Cerebellar nuclear complex (tissue), 1 donor: ENCODE data around the gene TGFBRAP1.

ENCODE experiments used
- DNase-seq, 2 experiments: peaks; one replicate each; lab custom pipeline; 2025; lab: John Stamatoyannopoulos, UW

TGFBRAP1 gene, protein sequence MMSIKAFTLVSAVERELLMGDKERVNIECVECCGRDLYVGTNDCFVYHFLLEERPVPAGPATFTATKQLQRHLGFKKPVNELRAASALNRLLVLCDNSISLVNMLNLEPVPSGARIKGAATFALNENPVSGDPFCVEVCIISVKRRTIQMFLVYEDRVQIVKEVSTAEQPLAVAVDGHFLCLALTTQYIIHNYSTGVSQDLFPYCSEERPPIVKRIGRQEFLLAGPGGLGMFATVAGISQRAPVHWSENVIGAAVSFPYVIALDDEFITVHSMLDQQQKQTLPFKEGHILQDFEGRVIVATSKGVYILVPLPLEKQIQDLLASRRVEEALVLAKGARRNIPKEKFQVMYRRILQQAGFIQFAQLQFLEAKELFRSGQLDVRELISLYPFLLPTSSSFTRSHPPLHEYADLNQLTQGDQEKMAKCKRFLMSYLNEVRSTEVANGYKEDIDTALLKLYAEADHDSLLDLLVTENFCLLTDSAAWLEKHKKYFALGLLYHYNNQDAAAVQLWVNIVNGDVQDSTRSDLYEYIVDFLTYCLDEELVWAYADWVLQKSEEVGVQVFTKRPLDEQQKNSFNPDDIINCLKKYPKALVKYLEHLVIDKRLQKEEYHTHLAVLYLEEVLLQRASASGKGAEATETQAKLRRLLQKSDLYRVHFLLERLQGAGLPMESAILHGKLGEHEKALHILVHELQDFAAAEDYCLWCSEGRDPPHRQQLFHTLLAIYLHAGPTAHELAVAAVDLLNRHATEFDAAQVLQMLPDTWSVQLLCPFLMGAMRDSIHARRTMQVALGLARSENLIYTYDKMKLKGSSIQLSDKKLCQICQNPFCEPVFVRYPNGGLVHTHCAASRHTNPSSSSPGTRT

DNA sequence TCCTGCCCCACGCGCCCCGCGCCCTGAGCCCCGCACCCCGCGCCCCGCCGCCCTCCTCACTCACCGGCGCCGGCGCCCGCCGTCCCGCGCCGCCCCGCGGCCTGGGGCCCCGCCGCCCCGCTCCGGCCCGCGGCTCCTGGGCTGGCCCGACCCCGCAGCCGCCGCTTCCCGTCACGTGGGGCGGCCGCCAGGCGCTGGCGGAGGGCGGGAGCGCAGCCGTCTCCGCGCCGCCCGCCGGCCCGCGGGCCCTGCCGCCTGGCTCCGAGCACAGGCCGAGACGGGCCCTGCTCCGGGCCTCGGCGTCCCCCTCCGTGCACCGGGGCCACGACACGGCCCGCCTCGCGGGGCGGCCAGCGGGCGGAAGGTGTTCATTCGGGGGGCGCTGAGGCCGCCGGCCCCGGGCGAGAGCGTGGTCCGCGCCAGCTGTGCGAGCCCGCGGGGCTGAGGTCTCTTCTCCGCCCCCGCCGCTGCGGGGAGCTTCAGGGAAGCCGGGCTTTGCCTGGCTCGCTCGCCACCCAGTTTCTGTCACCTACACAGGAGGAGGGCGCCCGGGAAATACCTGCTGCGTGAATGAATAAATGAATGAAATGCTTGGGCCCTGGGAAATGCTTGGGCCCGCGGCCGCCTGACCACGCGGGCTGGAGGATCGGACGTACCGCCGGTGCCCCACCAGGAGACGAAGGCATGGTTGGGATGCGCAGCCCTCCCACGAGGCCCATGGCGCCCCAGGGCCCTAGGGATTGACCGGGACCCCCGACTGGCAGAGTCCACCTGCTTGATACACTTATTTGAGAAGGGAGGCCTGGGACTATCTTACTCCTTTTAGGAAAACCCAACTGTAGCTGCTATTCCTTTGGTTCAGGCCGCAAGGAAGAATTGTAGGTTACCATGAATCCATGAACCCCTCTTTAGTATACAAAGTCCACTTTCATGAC is at the start of gene TGFBRAP1:
TSS of gene TGFBRAP1 (minus strand) at position 175 of the 935 bp plus-strand sequence. CDS start 21,434 bp downstream, outside the sequence.
- no peak for DNase-seq

DNA sequence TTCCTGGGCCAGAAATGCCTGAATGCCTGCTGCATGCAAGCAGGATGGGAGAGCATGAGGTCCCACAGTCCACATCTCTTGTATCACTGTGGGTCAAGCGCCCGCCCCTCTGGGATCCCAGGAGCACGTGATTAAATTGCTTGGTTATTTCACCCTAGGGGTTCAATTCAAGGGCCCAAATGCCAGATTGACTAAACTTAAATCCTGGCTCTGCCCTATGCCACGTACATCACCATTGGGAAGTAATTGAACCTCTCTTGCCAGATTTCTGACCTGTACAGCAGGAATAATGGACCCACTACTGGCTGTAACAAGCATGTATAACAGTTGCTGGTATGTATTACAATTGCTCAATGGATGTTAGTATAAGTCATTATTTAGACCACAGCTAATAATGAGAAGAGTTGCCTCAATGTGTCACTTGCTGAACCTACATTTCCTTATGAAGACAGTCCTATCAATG is 49.4 kb upstream of the TGFBRAP1 start:
- DNase-seq = no peak

DNA sequence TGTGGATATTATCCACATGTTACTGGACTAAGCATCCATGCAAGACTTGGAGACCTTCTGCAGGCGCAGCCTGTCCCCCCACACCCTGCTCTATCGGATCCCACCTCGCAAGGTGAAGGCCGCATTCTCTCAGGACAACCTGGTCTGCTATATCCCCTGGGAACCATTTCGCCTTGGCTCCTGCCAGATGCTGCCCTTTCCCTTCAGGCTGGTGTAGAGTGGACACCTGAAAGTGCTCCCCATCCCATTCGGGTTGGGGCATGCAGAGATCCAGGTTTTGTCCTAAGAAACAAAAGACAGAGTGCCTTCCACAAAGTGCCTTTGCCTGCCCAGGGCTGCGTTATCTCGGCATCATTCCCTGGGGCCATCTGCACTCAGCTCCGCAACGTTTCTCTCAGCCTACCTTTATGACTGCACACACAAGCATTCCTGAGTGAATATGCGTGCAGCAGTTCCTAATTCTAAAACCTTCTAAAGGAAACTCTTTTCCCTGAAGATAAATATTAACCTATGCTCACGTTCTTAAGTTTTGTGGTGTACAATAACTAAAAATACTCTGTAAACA is 48.8 kb upstream of the TGFBRAP1 start:
- DNase-seq = no peak

DNA sequence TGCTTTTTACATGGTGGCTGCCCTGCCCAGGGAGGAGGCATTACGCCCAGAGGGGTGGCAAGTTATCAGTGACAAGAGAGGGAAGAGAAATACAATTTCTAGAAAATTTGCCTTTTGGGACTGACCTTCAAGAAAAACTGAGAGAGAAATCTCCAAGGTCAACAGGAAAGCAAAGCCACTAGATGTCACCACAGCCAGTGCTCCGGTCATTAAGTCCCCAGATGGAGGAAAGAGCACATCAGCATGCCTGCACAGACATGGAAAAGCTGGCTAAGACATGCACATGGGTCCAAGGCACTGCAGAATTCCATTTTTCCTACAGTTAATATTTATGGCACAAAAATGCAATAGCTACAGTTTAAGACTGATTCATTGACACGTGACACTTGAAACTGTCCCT is 48.3 kb upstream of the TGFBRAP1 start:
- DNase-seq = no peak

DNA sequence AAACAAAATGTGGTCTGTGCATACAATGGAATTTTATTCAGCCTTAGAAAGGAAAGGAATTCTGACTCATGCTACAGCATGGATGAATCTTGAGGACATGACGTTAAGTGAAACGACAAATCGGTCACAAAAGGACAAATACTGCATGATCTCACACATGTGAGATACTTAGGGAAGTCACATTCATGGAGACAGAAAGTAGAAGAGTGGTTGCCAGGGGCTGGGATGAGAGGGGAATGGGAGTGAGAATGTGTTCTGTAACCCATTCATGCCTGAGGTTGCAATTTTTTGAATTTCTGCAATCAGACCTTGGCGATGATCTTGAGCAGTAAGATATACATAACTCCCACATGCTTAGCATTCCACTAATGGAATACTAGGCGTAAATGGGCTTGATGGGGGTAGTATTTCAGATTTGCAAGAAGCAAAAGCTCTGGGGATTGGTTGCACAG is 47.3 kb upstream of the TGFBRAP1 start:
- DNase-seq = no peak

DNA sequence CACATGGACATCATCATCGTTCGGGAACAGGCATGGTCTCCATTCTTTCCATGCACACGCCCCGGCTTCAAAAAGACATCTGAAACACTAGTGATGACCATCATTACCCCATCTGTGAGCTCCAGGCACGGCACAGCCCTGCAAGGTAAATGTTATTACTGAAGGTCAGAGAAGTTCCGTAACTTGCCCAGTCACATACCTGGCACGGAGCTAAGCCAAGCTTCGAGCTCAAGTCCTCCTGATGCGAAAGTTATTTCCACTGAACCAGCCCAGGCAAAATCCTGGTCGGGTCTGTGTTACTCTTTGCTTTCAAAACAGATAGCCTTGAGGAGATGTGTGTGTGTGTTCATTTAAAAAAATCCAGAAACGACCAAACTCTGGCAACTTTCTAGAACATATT is 46.5 kb upstream of the TGFBRAP1 start:
- no peak for DNase-seq

DNA sequence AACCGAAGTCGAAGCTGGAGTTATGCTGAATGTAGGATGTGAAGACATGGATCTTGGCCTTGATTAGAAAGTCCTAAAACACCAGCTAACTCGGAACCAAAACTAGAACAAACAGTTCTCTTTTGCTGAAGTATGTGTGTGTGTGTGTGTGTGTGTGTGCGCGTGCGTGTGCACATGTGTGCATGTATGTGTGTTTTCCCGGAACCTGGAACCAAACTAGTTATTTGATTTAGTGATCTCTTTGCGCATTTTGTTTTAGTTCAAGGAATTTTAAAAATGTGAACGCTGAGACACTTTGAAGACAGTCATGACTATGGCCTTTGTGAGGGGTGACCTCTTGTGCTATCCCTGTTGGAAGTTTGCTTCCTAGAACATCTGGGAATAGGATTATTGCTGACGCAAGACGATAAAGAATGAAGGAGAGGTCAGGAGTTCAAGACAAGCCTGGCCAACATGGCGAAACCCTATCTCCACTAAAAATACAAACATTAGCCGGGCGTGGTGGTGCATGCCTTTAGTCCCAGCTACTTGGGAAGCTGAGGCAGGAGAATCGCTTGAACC is 45.5 kb upstream of the TGFBRAP1 start:
- DNase-seq = no peak

DNA sequence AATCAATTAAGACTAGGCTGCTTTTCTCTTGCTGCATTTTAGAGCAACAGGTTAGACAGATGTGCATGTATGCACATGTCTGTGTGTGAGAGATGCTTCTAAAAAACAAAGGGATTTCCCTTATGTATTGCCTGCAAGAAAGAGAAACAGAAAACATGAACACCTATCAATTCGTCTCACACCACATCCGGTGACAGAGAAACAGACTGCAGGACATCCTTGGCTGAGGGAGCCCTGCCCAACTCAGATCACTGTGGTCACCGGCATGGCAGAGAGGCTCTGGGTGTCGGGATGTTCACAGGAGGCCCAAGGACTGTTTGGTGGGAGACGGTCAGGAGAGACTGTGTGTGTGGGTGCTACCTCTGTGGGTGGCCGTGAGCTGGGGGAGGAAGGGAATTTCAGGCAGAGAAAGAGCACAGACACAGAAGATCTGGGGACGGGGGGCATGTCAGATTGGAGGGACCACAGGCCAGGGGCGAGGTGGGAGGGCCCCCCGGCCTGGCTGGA is 44.4 kb upstream of the TGFBRAP1 start:
- no peak for DNase-seq

DNA sequence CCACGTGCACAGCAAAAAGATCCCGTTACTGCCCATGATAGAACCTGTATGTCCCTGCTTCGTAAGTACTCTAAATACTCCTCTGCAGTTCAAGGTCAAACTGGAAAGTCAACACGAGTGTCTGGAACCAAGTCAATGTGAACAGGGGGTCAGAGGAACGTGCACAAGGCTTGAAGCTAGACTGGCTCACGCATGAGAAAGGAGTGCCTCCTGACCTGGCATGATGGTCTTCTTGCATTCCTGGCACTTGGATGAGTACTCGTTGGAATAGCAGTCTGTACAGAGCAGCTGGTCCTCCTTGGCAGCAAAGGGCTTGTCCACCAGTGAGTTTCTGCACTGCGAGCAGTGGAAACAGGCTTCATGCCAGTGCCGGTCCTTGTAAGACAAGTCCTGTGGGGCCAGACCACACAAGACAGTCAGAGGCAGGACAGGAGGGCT is 43.8 kb upstream of the TGFBRAP1 start:
- DNase-seq = peak; percentile 57 to 78

DNA sequence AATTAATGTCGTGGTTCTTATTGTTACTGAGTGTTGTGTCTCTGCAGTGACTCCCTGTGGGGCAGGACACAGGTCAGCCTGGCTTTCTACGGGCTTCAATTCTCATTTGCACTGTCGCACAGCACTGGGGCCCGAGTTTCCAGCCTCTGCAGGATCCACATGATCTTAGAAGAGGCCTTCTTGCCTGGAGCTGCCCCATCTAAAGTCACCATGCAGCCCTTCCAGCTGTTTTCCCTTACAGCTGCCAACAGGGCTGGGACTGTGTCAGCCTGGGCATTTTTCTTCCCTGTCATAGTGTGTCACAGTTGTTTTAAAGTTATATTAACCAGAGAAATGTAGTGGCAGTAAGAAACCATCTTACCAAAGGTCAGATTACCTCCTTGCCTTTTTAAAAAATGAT is 42.3 kb upstream of the TGFBRAP1 start:
- no peak for DNase-seq

DNA sequence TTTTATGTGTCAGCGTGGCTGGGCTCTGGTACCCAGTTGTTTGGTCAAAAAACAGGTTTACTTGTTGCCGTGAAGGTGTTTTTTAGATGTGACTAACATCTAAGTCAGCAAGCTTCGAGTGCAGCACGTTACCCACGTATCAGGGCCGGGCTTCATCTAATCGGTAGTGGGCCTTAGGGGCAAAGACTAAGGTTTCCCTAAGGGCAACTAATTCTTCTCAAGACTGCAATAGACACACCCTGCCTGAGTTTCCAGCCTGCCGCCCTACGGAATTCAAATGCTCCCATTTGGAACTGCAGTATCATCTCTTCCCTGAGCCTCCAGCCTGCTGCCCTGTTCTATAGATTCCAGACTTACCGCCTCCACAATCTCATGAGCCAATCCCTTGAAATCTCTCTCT is 41.6 kb upstream of the TGFBRAP1 start:
- no peak for DNase-seq

DNA sequence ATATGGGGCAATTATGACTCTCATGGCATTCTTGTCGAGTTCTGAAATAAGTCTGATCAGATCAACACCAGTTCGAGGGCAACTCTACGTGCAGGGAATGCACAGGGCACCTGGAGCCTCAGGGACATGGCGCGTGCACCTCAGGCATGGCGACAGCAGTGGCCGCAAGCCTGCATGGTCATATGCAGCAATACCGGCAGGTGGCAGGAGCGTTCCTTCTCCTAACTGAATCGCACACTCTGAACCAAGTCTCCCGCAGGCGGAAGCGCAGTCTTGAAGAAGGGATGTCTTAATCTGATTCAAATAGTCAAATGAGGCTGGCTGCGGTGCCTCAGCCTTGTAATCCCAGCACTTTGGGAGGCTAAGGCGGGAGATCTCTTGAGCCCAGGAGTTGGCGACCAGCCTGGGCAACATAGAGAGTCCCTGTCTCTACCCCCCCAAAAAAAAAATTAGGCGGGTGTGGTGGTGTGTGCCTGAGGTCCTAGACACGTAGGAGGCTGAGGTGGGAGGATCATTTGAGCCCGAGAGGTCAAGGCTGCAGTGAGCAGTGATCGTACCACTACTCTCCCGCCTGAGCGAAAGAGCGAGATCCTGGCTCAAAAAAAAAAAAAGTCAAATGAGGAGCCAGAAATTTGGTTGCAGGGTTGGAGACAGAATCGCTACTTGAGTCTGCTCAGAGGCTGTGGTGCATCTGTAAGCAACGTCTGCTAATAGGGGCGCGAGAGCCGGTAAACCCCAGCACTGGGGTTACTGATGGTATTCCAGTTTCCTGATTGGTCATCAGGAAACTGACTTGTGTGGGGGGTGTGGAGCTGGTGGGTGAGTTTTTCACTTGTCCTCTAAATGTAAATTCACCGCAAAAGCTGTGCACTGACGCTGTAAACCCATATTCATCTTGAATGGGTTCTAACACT is 40.5 kb upstream of the TGFBRAP1 start:
- DNase-seq = peak in 1 of 2 experiments; percentile 67

DNA sequence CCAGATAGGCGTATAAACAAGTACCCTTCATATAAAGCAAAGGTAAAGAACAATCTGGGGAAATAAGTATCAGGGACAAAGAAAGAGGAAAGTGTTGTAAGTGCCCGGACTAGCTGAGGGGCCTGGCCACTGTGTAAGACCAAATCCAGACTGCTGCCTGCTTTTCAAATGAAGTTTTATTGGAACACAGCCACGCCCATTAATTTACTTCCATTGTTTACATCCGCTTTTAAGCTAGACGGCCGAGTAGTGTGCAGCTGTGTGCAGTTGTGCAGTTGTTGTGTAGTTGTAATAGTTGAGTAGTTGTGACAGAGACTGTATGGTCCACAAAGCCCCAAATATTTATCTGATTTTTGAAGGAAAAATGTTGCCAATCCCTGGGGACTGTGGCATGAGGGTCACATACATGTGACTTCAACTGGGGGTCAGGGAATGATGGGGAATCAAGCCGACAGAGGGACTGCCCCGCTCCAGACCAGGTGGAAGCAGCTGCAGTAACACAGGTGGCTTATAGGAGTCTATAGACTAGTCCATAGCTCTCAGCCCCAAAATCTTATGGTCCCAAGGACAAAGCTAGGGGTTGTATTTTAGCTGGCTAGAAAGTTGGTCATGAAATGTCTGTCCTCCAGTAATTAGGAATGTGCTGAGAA is 39.3 kb upstream of the TGFBRAP1 start:
- no peak for DNase-seq

DNA sequence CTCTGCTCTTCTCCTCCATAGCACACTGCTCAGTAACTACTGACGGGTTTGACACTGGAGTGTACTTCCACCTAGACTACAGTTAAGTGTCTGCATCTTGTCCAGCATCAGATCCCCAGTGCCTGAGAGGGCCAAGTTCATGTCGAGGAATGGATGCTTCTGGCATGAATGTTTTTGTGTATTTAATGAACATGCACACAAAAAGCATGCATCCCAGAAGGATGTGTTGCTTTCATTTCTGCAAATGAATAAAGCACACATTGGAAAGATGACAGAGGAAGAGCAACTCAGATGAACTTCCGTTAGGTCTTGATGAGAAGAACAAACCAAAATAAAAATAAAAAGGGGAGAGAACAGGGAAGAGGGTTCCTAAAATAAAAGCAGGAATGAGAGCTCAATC is 35.7 kb upstream of the TGFBRAP1 start:
- no peak for DNase-seq

DNA sequence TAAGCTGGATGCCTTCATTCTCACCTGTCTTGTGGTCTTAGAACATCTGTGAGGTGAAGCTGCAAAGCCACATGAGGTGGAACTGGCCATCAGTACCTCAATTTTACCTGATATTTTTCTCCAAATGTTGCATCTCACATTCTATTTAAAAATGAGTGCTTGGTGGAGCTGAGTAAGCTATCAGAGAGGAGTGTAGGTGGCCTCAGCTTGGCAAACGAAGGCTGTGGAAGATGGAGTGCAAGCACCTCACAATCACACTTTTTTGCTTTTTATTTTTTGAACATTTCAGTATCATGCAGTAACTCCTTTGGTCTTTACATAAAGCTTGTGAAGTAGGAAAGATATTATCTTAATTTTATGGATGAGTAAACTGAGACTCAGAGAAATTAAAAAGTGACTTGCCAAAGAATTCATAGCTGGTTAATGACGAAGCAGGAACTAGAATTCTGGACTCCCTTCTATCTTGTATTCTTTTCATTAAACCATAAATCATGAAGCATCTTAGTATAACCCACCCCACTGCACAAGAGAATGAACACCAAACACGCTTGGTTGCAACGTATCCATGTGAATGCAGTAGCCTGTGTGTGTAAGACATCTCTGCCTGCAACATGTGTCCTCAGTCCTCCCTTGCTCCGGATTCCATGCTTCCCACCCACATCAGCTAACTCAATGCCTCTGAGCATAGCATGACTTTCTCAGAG is 35.1 kb upstream of the TGFBRAP1 start:
- DNase-seq = no peak

DNA sequence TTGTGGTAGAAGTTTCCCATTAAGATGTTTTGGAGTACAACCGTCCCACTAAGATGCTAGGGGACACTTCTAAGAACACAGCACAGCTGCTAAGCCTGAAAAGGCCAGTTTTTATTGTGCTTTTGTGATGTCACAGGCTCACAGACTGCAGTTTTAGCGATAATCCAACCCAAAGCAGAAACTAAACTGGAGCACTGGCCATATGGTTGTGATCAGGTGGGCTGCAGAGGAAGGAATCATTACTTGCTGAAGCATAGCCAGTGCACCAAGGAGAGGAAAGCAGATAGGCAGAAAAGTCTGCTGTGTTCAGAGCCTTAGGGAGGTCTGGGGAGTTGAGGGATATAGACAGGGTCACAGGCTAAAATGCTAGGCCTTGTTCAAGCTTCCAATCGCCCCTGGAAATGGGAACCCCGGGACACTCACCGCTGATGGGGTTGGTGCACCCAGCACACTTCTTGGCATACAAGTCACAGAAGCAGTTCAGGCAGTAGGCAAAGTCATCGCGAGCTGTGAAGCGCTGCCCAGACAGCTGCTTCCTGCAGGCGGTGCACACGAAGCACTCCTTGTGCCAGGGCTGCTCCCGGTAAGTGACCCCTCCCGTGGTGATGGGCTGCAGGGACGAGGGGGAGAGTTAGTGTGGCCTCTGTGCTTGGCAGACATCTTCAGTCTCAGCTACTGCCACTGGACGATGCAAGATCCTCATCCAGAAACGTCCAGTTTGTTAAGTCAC is 33.5 kb upstream of the TGFBRAP1 start:
- DNase-seq = no peak

DNA sequence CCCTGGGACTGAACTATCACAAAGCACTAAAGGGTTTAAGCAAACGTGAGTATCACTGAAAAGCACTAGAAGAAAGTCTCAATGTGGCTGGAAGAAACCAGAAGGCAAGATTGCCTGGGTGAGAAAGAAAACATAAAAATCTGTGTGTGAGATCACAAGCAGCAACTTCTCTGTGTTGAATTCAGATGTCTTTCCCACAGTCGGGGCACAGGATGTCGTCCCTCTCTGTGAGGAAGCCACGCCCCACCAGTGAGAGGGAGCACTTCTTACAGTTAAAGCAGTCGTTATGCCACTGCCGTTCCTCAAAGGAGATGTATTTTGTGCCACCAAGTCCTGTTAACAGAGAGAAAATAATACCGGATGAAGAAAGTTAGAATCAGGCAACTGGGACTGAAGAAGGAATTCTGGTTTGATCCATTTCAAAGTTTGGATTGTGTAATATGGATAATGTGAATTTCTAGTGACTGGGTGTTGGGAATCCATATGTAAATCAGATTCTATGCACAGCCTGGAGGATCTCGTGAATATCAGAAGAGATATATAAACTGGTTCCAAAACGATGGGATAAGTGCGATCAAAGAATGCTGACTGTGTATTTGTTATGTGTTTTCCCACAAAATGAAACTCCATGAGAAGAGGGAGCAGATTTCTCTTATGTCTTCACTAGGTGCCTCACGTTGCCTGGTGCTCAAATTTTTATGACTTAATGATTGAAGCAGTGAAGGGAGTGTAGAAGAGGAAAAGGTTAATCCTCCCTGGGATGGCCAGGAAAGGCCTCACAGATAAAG is 31.8 kb upstream of the TGFBRAP1 start:
- no peak for DNase-seq
